GM12864 (cell line): Measurements from ENCODE around the gene SIAH1.

Experiments used
- DNase-seq: peaks from one replicate; pipeline ENCODE4 v3.0.0-alpha.2; 2011; ENCODE audit warnings: low read depth
- H3K4me3 ChIP-seq: 2 replicates; pipeline ENCODE4 v1.5.1; 2011; ENCODE audit warnings: mild to moderate bottlenecking, low read depth, low read length, control low read depth
- TF ChIP-seq, protein P1 (sequence below): IDR thresholded peaks from 2 replicates; pipeline ENCODE4 v1.5.1; 2011; ENCODE audit warnings: low read depth, mild to moderate bottlenecking, moderate library complexity, low read length, control low read depth, inconsistent platforms; ENCODE audit errors: missing control alignments

SIAH1 gene, protein sequence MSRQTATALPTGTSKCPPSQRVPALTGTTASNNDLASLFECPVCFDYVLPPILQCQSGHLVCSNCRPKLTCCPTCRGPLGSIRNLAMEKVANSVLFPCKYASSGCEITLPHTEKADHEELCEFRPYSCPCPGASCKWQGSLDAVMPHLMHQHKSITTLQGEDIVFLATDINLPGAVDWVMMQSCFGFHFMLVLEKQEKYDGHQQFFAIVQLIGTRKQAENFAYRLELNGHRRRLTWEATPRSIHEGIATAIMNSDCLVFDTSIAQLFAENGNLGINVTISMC

DNA sequence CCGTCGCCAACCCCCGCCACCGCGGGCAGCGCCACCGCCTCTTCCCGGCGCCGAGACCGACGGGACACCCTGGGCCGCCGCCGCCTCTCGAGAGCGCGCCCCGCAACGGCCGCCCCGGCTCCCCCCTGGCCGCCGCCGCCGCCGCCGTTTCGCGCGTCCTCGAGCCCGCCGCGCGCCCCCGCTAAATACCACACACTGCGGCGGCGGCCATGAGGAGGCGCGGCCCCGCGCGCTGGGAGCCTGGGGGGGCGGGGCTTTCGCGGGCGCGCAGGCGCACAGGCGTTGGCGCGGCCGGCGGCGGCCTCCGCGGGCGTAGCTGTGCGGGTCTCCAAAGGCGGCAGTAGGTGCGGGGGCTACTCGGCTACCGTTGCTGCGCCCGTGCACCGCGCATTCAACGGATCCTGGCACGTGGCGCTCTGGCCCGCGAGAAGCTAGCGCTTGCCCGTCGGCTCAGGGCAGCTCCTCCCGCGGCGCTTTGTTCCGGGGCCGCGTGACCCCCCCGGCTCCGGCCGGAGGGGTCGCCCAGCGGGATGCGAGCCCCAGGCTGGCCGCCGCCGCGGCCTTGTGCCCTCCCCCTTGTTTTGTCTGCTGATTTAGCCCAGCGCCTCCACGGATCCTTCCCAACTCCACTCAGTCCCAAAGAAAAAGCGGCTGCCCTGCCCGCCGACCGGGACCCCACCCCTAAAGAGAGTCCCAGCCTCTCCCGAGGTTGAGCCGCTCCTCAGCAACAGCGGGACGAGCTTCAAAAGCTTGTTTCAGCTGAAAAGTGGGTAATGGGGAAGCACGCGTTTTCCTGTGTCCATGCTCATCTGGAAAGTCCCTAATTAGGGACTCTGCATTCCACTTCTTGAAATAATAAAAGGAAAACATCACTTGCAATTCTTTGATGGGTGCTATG, at the start of gene SIAH1:
TSS of gene SIAH1 (minus strand) at position 161 of the 898 bp plus-strand sequence. CDS start 22,985 bp downstream, outside the sequence.
- TF ChIP-seq, protein P1, sequence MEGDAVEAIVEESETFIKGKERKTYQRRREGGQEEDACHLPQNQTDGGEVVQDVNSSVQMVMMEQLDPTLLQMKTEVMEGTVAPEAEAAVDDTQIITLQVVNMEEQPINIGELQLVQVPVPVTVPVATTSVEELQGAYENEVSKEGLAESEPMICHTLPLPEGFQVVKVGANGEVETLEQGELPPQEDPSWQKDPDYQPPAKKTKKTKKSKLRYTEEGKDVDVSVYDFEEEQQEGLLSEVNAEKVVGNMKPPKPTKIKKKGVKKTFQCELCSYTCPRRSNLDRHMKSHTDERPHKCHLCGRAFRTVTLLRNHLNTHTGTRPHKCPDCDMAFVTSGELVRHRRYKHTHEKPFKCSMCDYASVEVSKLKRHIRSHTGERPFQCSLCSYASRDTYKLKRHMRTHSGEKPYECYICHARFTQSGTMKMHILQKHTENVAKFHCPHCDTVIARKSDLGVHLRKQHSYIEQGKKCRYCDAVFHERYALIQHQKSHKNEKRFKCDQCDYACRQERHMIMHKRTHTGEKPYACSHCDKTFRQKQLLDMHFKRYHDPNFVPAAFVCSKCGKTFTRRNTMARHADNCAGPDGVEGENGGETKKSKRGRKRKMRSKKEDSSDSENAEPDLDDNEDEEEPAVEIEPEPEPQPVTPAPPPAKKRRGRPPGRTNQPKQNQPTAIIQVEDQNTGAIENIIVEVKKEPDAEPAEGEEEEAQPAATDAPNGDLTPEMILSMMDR = no peak
- H3K4me3 ChIP-seq = peak within 1 kb of the TSS; percentile 75
- no peak for DNase-seq

DNA sequence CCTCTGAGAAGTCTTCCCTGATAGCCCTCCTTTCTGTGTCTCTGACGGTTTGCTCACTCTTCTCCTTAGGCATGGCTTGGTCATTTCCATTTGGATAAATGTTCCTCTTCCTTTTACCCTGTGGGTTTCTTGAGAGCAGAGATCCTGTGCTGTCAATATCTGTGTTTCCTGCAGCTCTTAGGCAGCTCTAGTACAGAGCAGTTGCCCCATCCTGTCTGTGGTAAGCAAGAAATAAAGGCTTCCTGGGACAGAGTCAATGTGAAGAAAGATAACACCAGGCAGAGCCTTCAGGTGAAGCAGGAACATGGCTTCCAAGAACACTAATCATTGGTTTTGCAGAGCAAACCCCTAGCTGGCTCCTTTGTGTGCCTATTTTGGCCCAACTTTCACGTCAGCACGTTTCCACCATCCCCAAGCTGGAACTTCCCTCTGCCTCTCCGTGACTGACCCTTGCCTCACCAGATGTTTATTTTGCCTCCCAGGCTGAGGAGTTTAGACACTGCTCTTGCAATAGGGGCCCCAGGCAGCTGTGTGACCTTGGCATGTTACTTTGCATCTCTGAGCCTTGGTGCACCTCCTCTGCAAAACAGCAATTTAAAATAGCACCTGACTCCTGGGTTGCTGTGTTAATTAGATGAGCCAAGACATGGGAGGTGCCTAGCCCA, 49.6 kb upstream of the SIAH1 start:
- no peak overlapping the region for H3K4me3 ChIP-seq
- TF ChIP-seq, protein P1 = no peak
- DNase-seq = no peak

DNA sequence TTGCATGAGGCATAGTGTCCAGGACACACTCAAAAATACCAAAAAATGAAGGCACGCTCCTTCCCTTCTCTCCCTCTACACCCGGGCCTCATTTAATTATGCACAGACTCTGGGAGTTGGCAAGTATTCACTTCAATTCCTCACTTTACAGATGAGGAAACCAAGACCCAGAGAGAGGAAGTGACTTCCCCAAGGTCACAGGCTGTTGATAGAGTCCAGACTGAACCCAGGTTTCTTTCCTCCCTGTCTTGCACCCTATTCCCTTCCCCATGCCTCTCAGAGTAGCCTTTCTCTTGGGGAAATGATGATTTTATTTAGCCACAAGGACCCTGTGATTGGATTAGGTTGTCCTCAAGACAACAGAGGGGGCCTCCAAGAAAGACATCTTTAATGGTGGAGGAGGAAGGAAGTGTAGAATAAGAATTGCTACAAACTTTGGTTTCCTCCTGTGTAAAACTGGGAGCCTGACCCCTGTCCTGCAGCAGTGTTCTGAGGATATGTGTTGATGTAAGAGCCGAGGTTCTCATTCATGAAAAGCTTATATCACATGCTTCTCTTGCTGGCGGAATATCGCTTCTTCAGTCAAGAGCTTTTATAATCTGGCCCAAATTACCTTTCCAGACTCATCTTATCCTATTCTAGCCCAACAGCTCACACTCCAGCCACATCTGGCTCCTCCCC, 48.8 kb upstream of the SIAH1 start:
- H3K4me3 ChIP-seq = no peak overlapping the region
- no peak for DNase-seq
- TF ChIP-seq, protein P1 = no peak

DNA sequence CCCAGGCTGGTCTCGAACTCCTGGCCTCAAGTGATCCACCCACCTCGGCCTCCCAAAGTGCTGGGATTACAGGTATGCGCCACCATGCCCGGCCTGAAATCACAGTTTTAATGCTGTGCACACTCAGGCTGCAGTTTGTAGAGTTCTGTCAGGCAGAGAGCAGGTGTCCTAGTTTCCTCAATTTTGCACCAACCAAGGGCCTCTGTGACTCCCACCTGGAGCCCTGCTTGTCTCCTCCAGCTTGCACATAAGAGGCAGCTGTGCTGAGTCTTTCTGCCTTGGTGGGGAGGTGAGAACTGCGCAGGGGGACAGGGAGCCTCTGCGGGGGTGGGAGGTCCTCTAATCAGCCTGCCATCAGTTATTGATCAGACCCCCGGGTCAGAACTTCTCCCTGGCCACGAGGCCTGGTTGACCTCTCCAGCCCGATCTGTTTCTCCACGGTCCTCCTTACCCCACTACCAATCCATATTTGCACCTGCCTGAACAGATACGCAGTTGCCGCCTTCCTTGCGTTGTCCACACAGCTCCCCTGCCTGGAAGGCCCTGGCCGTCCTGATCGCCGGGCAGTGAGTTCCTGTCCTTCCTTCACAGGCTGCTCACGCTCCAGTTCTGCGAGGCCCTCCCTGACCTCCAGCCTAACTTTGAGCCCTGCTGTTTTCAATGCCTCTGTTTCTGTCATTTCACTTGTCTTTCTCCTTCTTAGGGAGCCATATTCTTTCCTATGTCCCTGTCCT, 48.1 kb upstream of the SIAH1 start:
- no peak for DNase-seq
- no peak overlapping the region for H3K4me3 ChIP-seq
- TF ChIP-seq, protein P1 = no peak

DNA sequence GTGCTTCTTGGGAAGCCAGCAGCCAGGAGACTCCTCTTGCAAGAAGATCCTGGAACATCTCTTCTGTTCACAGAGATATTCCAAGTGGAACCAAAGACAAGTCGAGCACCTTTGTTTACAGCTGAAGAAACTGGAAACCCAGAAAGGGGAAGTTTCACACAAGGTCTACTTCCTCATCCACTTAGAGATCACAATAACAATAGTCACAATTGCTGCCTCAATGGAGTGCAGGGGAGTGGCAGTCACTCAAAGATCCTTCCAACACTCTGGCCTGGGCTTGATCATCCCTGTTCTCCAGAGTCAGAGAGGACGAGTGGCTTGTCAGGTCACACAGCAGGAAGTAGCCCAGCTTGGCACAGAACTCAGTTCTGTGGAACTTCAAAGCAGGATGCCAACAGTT, 46.9 kb upstream of the SIAH1 start:
- H3K4me3 ChIP-seq = no peak overlapping the region
- DNase-seq = peak; percentile 58
- TF ChIP-seq, protein P1 = no peak

DNA sequence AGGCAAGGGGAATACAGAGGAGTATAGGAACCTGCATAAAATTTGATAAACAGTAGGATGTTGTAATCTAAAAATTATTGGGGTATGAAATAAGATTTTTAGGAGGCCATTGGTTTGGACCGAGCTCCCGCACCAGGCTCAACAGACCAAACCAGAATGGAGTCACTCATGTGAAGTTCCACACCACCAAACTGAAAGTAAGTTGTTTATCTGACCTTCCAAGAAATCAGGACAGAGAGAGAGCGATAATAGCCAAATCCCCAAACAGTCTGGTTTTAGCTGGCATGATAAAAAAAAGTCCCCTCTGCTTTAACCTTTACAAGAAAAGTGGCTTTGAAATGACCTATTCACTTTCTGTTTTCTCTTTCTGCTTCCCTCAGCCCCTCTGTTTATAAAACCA, 45.7 kb upstream of the SIAH1 start:
- DNase-seq = no peak
- no peak overlapping the region for H3K4me3 ChIP-seq
- TF ChIP-seq, protein P1 = no peak
